ENCODE results near the gene SLC25A47. TPM values are rescaled to one million over a fixed set of nuclear protein-coding genes. Genes with fewer than 3 reads are reported as not detected.
"Not testable (repeated sequence)": the region's sequence is repeated elsewhere in the genome, so short reads cannot be mapped to it uniquely, and the experiment has no call there.

Gene SLC25A47
- total RNA-seq, 2 donors from 2014 or later: not detected

DNA sequence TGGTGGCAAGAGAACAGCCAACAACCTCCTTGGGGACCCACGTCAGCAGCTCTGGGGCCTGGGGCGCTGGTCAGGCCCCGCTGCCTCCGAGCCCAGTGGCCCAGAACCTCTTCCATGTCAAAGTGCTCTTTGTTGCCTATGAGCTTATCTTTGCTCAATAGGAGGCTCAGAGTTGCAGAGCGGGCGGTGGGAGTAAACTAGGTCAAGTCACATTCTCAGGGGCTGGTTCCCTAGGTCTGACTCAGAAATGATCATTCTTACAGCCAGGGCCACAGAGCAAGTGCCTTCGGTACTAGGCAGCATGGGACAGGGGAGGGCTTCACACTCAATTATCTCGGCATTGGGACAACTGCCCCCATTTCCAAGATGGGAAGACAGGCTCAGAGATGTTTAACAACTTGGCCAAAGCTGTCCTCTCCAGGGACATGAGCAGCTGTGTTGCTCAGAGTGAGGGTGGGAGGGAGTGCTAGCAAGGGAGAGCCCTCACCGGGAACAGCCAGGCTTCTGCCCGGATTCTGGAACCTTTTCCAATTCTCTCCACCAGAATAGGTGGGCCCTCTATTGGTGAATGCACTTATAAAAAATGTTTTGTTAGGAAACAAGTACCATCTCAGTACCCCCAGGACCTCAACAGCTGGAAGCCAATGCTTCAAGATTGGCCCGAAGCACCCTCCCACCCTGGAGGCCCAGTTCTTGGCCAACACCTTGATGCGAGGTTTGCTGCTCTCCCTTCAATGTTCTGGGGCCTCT is 28.8 kb upstream of the SLC25A47 start:
- H3K9me3 ChIP-seq (ENCODE audit: control insufficient read depth, low read length, poor library complexity, severe bottlenecking): no peaks in the 10 kb centered on the region
- H3K27me3 Mint-ChIP-seq: no peaks in the 10 kb centered on the region
- H3K36me3 Mint-ChIP-seq (ENCODE audit: low read depth): no peaks in the 10 kb centered on the region
- no peak overlapping the region for H3K27ac Mint-ChIP-seq
- ATAC-seq (no peak), DNase-seq (no peak)
- no peaks in the 10 kb centered on the region for H3K4me1 Mint-ChIP-seq
- H3K4me3 Mint-ChIP-seq: no peak overlapping the region

DNA sequence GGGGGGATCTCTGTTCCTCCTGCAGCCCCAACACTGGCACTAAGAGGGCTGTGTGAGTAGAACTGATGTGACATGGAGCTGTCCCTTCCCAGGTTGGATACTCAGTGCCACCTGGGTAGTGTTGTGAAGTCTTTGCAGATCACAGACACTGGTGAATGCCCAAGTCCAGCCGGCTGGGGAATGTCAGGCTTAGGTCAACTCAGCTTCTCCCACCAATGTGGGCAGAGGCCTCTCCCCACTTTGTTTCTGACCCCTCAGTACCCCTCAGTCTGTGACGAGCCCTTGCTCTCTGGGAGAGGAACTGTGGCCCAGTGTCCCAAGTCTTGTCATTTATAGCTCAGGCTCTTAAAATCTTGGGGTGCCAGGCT is 28.2 kb upstream of the SLC25A47 start:
- DNase-seq (no peak), ATAC-seq (no peak)
- Mint-ChIP-seq H3K4me1 (no peaks in the 10 kb centered on the region), H3K36me3 (ENCODE audit: low read depth) (no peaks in the 10 kb centered on the region), H3K27ac (no peak overlapping the region), H3K4me3 (no peak overlapping the region), H3K27me3 (no peaks in the 10 kb centered on the region)
- no peaks in the 10 kb centered on the region for H3K9me3 ChIP-seq (ENCODE audit: control insufficient read depth, low read length, poor library complexity, severe bottlenecking)

DNA sequence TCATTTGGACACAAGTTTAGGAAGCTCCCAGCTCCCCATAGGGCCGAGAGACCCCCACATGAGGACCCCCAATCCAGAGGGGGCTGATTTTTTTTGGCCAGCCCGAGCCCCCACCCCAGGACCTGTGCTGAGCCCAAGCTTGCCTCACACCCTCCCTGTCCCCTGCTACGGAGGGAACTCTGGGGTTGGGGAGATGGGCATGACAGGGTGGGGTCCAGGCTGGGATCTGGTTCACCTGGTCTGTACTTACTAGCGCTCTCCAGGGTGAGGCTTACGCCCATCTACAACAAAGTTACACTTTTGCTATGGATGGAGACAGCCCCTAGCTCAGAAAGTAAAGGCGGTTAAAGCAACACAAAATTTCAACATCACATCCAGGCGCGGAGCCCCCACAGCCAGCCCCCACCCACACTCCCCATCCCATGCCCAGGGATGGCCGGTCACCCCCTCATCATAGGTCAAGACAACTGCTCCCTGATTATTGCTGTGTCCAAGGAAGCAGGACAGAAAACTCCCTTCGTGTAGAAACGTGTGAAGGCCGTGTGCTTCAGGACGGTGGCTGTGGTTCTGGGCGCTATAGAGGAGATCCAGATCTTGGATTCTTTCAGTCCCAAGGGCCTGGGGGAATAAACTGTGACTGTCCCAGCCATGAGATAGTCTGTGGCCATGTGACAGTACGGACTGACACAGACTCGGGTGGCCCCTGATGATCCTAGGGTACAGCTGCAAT is 27.6 kb upstream of the SLC25A47 start:
- H3K4me1 Mint-ChIP-seq: no peaks in the 10 kb centered on the region
- no peak overlapping the region for H3K4me3 Mint-ChIP-seq
- no peak overlapping the region for H3K27ac Mint-ChIP-seq
- H3K36me3 Mint-ChIP-seq (ENCODE audit: low read depth): no peaks in the 10 kb centered on the region
- DNase-seq: no peak
- H3K27me3 Mint-ChIP-seq: no peaks in the 10 kb centered on the region
- H3K9me3 ChIP-seq (ENCODE audit: control insufficient read depth, low read length, poor library complexity, severe bottlenecking): no peaks in the 10 kb centered on the region
- ATAC-seq: no peak

DNA sequence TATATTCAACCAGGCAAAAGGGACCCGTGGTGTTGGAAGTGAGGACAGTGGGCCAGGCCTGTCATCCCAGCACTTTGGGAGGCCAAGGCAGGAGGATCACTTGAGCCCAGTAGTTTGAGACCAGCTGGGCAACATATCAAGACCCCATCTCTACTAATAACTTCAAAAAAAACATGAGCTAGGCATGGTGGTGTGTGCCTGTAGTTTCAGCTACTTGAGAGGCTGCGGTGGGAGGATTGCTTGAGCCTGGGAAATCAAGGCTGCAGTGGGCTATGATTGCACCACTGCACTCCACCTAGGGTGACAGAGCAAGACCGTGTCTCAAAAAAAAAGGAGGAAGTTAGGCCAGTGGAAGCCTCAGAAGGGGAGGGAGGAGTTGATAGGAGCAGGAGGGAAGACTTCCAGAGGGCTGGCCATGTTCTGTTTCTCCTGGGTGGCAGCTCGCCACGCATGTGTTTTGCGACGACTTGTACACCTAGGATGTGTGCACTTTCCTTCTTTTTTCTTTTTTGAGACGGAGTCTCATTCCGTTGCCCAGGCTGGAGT is 27.0 kb upstream of the SLC25A47 start:
- ATAC-seq (no peak), DNase-seq (no peak)
- no peaks in the 10 kb centered on the region for H3K36me3 Mint-ChIP-seq (ENCODE audit: low read depth)

DNA sequence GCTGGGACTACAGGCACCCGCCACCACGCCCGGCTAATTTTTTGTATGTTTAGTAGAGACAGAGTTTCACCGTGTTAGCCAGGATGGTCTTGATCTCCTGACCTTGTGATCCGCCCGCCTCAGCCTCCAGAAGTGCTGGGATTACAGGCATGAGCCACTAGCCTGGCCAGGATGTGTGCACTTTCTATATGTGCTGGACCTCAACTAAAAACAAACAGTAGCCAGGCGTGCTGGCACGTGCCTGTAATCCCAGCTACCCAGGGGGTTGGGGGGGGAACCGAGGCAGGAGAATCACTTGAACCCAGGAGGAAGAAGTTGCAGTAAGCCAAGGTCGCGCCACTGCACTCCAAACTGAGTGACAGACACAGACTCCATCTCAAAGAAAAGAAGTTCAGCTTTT is 26.4 kb upstream of the SLC25A47 start:
- peak overlapping the region; percentile 11 for H3K27ac Mint-ChIP-seq
- not testable (repeated sequence) for H3K36me3 Mint-ChIP-seq (ENCODE audit: low read depth); H3K27me3 Mint-ChIP-seq; H3K4me1 Mint-ChIP-seq; DNase-seq; H3K4me3 Mint-ChIP-seq; ATAC-seq; H3K9me3 ChIP-seq (ENCODE audit: control insufficient read depth, low read length, poor library complexity, severe bottlenecking)

More for the DNA sequence above, 27.0 kb upstream of the SLC25A47 start:
- Mint-ChIP-seq H3K27ac (no peak overlapping the region), H3K4me1 (no peaks in the 10 kb centered on the region), H3K27me3 (no peaks in the 10 kb centered on the region), H3K4me3 (no peak overlapping the region)
- no peaks in the 10 kb centered on the region for H3K9me3 ChIP-seq (ENCODE audit: control insufficient read depth, low read length, poor library complexity, severe bottlenecking)

DNA sequence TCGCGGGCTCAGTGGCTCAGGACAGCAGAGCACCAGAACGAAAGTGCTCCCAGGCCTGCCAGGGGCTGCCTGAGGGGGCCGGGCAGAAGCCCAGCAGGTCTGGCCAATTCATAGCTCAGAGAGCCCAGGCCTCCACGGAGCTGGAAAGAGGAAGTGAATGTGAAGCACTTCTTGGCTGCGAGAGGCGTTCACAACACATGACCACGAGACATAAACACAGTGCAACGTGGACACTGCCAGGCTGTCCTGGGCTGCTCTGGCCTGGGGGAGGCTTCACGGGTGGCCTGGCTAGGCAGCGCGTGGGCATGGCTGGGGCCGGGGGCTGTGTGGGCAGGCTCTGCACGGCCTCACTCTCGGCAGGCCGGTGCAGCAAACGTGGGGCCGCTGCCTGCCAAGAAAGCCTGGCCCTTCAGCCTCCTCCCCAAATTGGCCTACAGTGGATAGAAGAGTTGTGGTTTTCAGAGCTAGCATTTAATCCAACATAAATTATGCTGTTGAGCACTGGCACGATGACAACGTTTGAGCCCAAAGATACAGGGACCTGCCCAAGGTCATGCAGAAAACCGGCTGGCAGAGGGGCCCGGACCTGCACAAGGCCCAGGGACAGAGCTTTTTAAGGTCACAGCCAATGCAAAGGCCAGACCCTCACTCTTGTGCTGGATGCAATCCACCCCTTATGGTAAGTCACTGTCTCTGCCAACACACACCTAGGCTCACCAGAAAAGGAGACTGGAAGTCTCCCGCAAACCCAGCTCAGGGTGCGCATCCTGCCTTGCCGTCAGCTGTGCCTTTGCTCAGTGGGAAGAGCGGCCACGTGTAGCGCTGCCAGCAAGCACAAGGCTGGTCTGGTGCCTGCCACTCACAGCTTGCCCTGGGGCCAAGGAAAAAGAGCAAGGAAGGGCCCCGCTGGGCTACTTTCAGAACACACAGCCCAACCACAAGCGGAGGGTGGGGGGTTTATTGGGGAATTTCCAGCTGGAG is 25.5 kb upstream of the SLC25A47 start:
- no peaks in the 10 kb centered on the region for H3K36me3 Mint-ChIP-seq (ENCODE audit: low read depth)
- H3K4me1 Mint-ChIP-seq: no peaks in the 10 kb centered on the region
- DNase-seq (no peak), ATAC-seq (peak; percentile 60)
- H3K4me3 Mint-ChIP-seq: no peak overlapping the region
- H3K27me3 Mint-ChIP-seq: no peaks in the 10 kb centered on the region
- H3K9me3 ChIP-seq (ENCODE audit: control insufficient read depth, low read length, poor library complexity, severe bottlenecking): no peaks in the 10 kb centered on the region
- H3K27ac Mint-ChIP-seq: peak overlapping the region; percentile 11

DNA sequence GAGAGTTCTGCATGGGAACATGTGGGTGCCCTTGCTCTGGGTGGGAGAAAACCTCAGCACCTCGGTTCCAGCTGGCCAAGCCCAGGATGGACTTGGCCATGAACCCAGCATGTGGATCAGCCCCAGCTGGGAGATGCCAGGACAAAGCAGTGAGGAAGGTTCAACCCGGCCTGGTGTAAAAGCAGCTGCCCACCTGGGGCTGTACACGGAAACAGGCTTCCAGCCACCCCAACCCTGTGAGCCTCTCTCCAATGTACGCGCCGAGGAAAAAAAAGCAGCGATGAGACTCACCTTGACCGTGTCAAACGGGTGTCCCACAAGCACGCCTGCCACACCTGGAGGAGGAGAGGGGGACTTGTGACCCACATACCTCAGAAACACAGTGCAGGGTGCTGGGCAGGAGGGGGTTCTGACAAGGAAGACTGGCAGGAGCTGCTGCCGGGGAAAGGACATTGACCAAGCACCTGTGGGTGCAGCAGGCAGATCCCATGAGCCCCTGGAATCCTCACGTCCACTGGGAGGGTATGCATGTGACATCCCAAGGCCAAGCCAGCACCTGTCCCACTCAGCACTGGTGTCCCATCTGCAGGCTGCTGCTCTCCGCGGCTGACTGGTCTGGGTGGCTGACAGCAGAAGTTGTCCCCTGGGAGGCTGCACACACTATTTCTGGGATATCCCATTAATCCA is 24.4 kb upstream of the SLC25A47 start:
- DNase-seq (no peak), ATAC-seq (no peak)
- no peaks in the 10 kb centered on the region for H3K36me3 Mint-ChIP-seq (ENCODE audit: low read depth)
- H3K4me3 Mint-ChIP-seq: no peak overlapping the region
- no peaks in the 10 kb centered on the region for H3K9me3 ChIP-seq (ENCODE audit: control insufficient read depth, low read length, poor library complexity, severe bottlenecking)
- H3K27ac Mint-ChIP-seq: peak overlapping the region; percentile 11
- H3K27me3 Mint-ChIP-seq: no peaks in the 10 kb centered on the region
- H3K4me1 Mint-ChIP-seq: no peaks in the 10 kb centered on the region

DNA sequence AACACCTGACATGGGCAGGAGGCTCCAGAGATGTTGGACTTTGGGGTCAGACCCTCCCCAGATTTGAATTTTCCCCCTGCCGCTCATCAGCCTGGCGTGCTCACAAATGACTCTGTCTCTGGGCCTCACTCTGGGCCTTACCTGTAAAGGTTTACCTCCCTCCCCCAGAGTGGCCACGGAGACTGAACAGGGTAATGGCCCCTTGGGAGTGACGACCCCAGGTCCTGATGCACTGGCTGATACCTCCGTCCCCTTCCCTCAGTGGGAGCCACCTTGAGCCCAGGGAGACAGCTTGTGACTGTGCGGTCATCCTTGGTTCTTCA is 23.9 kb upstream of the SLC25A47 start:
- Mint-ChIP-seq H3K4me1 (no peaks in the 10 kb centered on the region), H3K36me3 (ENCODE audit: low read depth) (no peaks in the 10 kb centered on the region), H3K27me3 (no peaks in the 10 kb centered on the region), H3K4me3 (no peak overlapping the region), H3K27ac (peak overlapping the region; percentile 11)
- ATAC-seq (no peak), DNase-seq (no peak)
- H3K9me3 ChIP-seq (ENCODE audit: control insufficient read depth, low read length, poor library complexity, severe bottlenecking): no peaks in the 10 kb centered on the region

DNA sequence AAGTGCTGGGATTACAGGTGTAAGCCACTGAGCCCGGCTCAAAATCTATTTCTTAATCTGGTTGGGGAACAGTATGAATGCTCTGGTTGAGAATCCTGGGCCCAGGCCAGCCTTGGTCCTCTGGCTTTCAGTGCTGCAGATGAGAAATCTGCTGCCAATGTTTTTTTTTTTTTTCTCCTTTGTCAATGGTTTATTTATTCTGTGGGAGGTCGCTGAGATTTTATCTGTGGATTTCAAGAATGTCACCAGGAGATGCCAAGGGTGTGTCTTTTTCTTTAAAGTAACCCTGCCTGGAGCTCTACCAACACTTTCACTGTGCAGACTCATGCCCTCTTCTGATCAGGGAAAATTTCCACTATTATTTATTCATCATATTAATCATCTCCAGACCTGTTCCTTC is 20.5 kb upstream of the SLC25A47 start:
- H3K27me3 Mint-ChIP-seq: no peaks in the 10 kb centered on the region
- H3K27ac Mint-ChIP-seq: no peak overlapping the region
- no peaks in the 10 kb centered on the region for H3K9me3 ChIP-seq (ENCODE audit: control insufficient read depth, low read length, poor library complexity, severe bottlenecking)
- ATAC-seq (no peak), DNase-seq (no peak)
- H3K36me3 Mint-ChIP-seq (ENCODE audit: low read depth): no peaks in the 10 kb centered on the region
- peaks cover 10% of the 10 kb centered on the region for H3K4me1 Mint-ChIP-seq
- H3K4me3 Mint-ChIP-seq: no peak overlapping the region

DNA sequence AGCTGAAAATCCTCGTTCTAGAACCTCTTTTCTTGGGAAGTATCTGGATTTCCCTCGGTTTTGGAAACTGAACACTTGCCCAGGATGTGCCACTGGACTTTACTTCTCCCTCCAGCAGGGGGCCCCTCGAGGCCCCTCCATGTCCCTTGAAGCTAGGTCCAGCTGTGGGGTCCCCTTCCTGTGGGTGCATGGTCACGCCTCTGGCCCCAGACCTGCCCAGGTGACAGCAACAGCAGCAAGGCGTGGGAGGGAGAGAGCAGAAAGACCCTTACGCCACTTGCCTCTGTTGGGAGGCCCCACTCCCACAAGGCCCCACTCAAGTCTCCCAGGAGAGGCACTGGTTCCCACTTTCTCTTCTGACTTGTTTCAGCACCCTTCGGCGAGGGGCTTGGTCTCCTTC is 20.0 kb upstream of the SLC25A47 start:
- H3K4me1 Mint-ChIP-seq: peaks cover 11% of the 10 kb centered on the region
- no peak overlapping the region for H3K4me3 Mint-ChIP-seq
- H3K9me3 ChIP-seq (ENCODE audit: control insufficient read depth, low read length, poor library complexity, severe bottlenecking): no peaks in the 10 kb centered on the region
- no peak overlapping the region for H3K27ac Mint-ChIP-seq
- DNase-seq (no peak), ATAC-seq (no peak)
- H3K27me3 Mint-ChIP-seq: no peaks in the 10 kb centered on the region
- H3K36me3 Mint-ChIP-seq (ENCODE audit: low read depth): no peaks in the 10 kb centered on the region

DNA sequence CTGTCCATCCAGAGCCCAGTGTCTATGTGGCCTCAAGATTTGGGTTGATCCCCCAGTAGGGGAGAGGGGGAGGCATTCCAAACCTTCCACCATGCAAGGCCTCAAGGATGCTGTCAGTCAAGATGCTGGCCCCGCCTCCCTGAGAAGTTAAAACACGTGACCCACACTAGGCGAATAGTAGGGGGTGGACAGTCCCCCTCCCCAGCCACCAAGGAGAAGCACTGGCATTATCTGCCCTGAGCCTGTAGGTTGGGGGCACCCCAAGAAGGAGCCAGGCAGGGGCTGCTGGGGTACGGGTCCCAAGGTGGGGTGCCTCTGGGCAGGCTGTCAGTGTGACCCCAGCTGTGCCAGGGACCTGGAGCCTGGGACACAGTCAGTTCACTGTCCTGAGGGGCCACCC is 19.2 kb upstream of the SLC25A47 start:
- ATAC-seq (no peak), DNase-seq (no peak)
- Mint-ChIP-seq H3K27ac (no peak overlapping the region), H3K36me3 (ENCODE audit: low read depth) (no peaks in the 10 kb centered on the region), H3K27me3 (no peaks in the 10 kb centered on the region), H3K4me1 (peaks cover 11% of the 10 kb centered on the region), H3K4me3 (peak overlapping the region; percentile 63)
- no peaks in the 10 kb centered on the region for H3K9me3 ChIP-seq (ENCODE audit: control insufficient read depth, low read length, poor library complexity, severe bottlenecking)

DNA sequence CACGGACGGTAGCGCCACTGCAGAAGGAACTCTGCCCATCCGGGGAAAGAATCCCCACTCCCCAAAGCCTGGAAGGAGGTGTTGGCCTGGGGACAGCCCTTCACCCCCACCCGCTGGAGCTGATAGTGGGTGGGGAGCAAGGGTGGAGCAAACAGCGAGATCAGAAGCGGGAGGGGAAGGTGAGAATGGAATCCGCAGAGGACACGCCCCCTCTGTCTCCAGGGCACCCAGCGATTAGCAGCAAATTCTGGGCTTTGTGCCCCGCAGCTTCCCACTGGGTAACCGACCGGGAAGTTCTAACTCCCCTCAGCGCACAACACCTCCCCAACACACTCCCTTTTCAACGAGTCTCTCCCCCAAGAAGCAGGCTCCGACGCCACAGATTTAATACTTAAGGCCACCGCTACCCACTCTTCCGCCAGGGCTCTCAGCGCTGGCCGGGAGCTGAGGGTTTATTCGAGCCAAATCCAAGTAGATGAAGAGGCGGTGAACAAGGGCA is 18.3 kb upstream of the SLC25A47 start:
- Mint-ChIP-seq H3K4me1 (peaks cover 11% of the 10 kb centered on the region), H3K36me3 (ENCODE audit: low read depth) (no peaks in the 10 kb centered on the region), H3K4me3 (peak overlapping the region; percentile 88), H3K27me3 (no peaks in the 10 kb centered on the region), H3K27ac (no peak overlapping the region)
- DNase-seq (no peak), ATAC-seq (no peak)
- H3K9me3 ChIP-seq (ENCODE audit: control insufficient read depth, low read length, poor library complexity, severe bottlenecking): no peaks in the 10 kb centered on the region
